Measurements from ENCODE around the gene PXMP2. TPM values are rescaled to one million over a fixed set of nuclear protein-coding genes. Genes with fewer than 3 reads are reported as not detected.
A peak's percentile ranks its signal among the peaks of the same experiment; 100 is the strongest.

The PXMP2 gene
- 10 to 100 TPM; 19.8 to 22.6 (median 21.9) TPM for total RNA-seq (2021; fragmentation: NEBNext Ultra II Directional; extraction: Animal tissue kit (Norgen Biotek cat#: 25700))
- long read RNA-seq, transcript PXMP2-201 (5 exons, 957 nt): major isoform, 8 of 14 reads
- long read RNA-seq, partial matches to known transcripts: 3 of 14 reads
- long read RNA-seq, other reads (novel, unspliced or antisense): 3 of 14 reads

GRCh38 chr12:132687211-132688164 lies at the start of gene PXMP2, which contains the start of gene POLE:
Gene PXMP2, plus strand, starts transcription at chr12:132687587. Its CDS starts 84 bp downstream, at chr12:132687671.
Gene POLE, minus strand, starts transcription at chr12:132687342. Its CDS starts 27 bp downstream, at chr12:132687315.
- H3K36me3 Mint-ChIP-seq (ENCODE audit: low read depth): peaks cover 14% of the 10 kb centered on the region; the same call in 1 of the 2 replicates
- no peaks in the 10 kb centered on the region; the same call in none of the 2 replicates for H3K27me3 Mint-ChIP-seq (ENCODE audit: insufficient read depth)
- H3K4me1 Mint-ChIP-seq (ENCODE audit: low read depth): peaks cover 12% of the 10 kb centered on the region
- TF ChIP-seq, protein P1, sequence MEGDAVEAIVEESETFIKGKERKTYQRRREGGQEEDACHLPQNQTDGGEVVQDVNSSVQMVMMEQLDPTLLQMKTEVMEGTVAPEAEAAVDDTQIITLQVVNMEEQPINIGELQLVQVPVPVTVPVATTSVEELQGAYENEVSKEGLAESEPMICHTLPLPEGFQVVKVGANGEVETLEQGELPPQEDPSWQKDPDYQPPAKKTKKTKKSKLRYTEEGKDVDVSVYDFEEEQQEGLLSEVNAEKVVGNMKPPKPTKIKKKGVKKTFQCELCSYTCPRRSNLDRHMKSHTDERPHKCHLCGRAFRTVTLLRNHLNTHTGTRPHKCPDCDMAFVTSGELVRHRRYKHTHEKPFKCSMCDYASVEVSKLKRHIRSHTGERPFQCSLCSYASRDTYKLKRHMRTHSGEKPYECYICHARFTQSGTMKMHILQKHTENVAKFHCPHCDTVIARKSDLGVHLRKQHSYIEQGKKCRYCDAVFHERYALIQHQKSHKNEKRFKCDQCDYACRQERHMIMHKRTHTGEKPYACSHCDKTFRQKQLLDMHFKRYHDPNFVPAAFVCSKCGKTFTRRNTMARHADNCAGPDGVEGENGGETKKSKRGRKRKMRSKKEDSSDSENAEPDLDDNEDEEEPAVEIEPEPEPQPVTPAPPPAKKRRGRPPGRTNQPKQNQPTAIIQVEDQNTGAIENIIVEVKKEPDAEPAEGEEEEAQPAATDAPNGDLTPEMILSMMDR (IDR thresholded peaks at IDR 0.05): 0 out of 2 replicates have a peak, but pooled peaks have one; percentile 2
- H3K27ac Mint-ChIP-seq: no peak within 1 kb of the TSS
- no peaks in the 10 kb centered on the region for H3K9me3 Mint-ChIP-seq
- H3K4me3 Mint-ChIP-seq: peak within 1 kb of the TSS; percentile 78
- peak; percentile 86 for DNase-seq

DNA sequence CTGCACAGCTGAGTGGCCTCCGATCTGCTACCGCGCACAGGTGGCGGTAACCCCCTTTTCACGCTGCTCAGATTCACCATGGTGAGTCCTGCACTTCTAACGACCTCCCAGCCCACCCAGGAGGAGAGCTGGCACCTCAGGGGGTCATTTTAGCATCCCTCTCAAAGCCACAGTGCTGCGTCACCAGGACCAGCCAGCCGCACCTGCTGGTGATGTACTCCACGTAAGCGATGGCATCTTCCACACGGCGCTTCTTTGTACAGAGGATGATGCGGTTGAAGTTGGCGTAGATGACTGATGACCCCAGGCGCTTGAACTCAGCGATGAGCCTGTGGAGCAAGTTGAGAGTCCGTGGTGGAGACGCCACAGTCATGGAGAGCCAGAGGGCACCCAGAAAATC lies 49.6 kb upstream of the PXMP2 start:
- no peak overlapping the region for H3K4me3 Mint-ChIP-seq

DNA sequence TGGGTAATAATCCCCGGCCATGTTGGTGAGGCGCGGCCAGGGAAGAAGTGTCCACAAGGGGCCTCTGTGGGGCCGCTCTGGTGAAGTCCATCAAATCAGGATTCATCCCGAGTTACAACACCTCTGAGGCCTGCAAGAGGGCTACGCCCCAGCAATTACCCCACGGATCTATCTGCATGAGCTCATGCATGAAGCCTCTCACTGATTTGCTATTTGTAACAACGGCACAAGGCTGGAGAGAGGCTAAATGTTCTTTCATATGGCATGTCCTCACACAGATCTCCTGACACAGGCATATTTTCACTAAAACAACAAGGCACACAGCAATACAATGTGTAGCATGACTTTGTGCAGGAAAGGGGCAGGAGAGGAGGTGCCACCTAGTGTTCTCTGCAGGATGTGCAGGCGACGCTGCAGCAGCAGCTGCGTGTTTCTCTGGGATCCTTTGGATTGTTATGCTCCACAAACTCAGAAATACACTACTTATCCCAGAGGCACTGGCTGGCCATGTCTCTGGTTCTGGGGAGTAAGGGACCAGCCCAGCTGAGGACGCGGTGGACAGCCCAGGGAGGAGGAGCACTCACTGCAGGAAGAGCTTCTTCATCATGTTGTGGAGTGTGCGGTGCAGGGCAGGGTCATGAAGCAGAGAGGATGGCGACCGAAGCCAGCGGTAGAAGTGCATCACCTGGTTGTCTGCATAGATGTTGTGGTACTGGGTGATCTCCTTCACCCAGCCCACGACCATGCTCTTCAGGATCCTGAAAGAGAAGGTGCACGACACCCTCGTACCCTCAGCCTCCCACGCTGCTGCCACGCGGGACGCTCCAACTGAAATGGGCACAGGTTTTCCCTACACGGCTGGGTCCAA lies 48.6 kb upstream of the PXMP2 start:
- H3K36me3 Mint-ChIP-seq (ENCODE audit: low read depth): peaks cover 35% of the 10 kb centered on the region
- no peaks in the 10 kb centered on the region for H3K9me3 Mint-ChIP-seq
- H3K27ac Mint-ChIP-seq: no peak overlapping the region
- H3K4me1 Mint-ChIP-seq (ENCODE audit: low read depth): no peaks in the 10 kb centered on the region
- H3K4me3 Mint-ChIP-seq: no peak overlapping the region
- peaks cover 2% of the 10 kb centered on the region for H3K27me3 Mint-ChIP-seq (ENCODE audit: insufficient read depth)
- DNase-seq: peak; percentile 53
- TF ChIP-seq, protein P1 (IDR thresholded peaks at IDR 0.05): peak; percentile 87

More for the DNA sequence above, 49.6 kb upstream of the PXMP2 start:
- no peak for DNase-seq
- Mint-ChIP-seq H3K9me3 (no peaks in the 10 kb centered on the region), H3K4me1 (ENCODE audit: low read depth) (no peaks in the 10 kb centered on the region), H3K36me3 (ENCODE audit: low read depth) (peaks cover 35% of the 10 kb centered on the region), H3K27ac (no peak overlapping the region), H3K27me3 (ENCODE audit: insufficient read depth) (peaks cover 2% of the 10 kb centered on the region)
- TF ChIP-seq, protein P1 (IDR thresholded peaks at IDR 0.05): no peak

DNA sequence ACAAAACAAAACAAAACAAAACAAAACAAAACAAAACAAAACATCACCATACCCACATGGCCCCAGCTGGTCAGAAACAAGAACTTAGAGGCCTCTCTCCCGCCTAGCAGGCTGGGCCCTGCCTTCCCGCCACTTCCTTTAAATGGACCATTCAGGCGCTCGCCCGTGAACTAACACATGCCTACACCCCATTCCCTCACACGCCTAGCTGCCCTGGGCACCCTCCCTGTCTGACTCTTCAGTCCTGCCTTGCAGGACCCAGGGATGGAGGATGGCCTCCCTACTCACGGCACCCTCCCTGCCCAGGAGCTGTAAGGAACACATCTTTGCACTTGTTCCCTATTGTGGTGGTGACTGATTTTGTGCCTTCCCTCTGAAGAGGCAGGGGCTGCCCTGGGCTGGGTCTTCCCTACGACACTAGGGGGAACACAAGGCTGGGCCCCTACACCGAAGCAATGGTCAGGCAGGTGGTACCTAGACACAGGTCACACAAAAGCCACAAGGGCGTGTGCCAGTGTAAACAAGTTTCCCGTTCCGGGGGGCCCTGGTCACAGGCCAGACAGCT lies 47.3 kb upstream of the PXMP2 start:
- Mint-ChIP-seq H3K4me3 (no peak overlapping the region), H3K27ac (no peak overlapping the region), H3K4me1 (ENCODE audit: low read depth) (no peaks in the 10 kb centered on the region), H3K9me3 (no peaks in the 10 kb centered on the region), H3K36me3 (ENCODE audit: low read depth) (peaks cover 27% of the 10 kb centered on the region), H3K27me3 (ENCODE audit: insufficient read depth) (peaks cover 2% of the 10 kb centered on the region)
- no peak for DNase-seq
- TF ChIP-seq, protein P1 (IDR thresholded peaks at IDR 0.05): no peak

DNA sequence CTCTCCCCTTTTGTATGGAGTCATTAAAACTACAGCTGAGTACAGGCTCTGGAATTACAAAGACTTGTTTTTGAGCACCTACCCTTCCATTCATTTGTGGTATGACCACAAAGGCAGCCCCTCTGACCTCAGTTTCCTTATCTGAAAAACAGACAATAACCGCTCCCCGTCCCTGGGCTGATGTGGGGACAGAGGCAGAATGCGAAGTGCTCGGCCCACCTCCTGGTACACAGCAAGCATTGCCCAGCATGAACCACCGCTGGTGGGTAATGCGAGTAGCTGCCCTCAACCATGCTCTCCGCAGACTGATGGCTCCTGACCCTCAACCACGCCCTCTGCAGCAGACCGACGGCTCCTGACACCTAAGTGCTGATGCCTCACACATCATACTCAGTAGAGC lies 46.5 kb upstream of the PXMP2 start:
- Mint-ChIP-seq H3K36me3 (ENCODE audit: low read depth) (peaks cover 20% of the 10 kb centered on the region), H3K27ac (no peak overlapping the region), H3K27me3 (ENCODE audit: insufficient read depth) (peaks cover 2% of the 10 kb centered on the region), H3K9me3 (no peaks in the 10 kb centered on the region), H3K4me3 (no peak overlapping the region), H3K4me1 (ENCODE audit: low read depth) (no peaks in the 10 kb centered on the region)
- DNase-seq: no peak
- TF ChIP-seq, protein P1 (IDR thresholded peaks at IDR 0.05): no peak

Data from HFFc6 (cell line).